Activated CD4-positive, CD25-positive, alpha-beta regulatory T cell treated with anti-CD3 and anti-CD28 coated beads, Interleukin-2, amount 50 U/mL, for 72 hours (primary cell): ENCODE measurements around the gene TMEM135.
A peak's percentile ranks its signal among the peaks of the same experiment; 100 is the strongest.
"Not testable (repeated sequence)": the region's sequence is repeated elsewhere in the genome, so short reads cannot be mapped to it uniquely, and the experiment has no call there.

ENCODE experiments used
- DNase-seq: peaks from one replicate; pipeline ENCODE4 v3.0.0; 2021

The TMEM135 gene

DNA sequence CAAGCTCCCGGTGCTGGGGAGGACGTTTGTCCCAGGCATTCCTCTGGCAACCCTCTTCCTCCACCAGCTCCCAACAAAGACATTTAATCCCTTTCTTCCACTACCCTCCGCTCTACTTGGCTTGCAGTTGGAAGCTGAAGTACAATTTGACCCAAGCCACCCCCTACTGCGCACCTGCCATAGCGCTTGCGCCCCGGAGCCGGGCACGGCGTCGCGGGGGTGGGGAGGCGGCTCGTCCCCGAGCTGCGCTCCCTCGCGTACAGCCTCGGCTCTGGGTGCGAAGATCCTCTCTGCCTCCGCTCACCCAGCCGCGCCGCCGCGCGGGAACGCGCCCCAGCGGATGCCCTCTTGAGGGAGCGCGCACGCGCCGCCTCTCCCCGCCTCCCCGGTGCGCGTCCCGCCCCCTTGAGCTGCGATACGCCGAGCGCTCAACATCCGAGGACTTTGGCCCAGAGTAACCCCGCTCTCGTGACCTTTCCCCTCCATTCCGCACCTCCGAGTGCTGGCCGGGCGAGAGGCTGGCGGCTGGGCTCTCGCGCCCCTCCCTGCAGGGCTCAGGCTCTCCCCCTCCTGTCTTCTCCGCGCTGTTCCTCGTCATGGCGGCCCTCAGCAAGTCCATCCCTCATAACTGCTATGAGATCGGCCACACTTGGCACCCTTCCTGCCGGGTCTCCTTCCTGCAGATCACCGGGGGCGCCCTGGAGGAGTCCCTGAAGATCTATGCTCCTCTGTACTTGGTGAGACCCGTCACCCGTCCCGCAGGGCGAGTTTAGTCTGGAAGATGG, at the start of gene TMEM135:
Gene TMEM135, plus strand, starts transcription at position 485 of the 785 bp plus-strand sequence. Its CDS starts 112 bp downstream, at position 597.
- peak; percentile 95 for DNase-seq

DNA sequence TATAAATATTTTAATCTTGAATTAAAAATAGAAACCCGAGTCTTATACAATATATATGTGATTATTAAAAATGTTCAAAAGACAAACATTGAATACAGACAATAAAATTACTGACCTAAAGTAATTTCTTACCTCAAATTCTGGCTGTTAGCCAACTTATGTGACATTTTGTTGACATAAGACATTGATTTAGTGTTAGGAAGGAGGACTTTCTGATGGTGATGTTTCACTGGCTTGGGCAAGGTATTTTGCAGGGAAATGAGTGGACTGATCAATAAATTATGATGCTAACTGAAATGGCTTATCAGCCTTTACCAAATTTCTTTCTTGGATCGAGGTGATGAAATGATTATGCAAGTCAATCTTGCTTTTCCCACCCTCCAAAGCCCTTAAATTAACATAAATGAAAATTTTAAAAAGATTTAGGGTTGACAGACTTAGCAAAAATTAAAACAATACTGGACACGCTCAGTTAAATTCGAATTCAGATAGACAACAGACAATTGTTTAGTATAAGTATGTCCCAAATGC, 49.3 kb upstream of the TMEM135 start:
- no peak for DNase-seq

DNA sequence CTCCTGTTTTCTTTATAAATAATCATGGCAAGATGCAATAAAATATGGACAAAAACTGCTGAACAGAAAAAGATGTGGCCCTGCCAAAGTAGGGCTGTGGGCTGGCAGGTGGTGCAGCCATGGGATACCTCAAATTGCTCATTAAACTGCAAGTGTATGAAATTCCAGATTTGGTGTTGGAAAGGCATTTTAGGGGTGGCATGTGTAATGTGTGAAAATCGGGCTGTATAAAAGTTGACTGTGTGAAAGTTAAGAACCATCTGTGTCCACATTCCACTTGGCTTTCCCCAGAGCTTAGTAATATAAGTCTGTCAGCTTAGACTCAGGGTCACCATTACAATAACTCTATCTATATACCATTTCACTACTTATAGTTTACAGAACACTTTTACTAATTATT, 47.7 kb upstream of the TMEM135 start:
- DNase-seq = no peak

DNA sequence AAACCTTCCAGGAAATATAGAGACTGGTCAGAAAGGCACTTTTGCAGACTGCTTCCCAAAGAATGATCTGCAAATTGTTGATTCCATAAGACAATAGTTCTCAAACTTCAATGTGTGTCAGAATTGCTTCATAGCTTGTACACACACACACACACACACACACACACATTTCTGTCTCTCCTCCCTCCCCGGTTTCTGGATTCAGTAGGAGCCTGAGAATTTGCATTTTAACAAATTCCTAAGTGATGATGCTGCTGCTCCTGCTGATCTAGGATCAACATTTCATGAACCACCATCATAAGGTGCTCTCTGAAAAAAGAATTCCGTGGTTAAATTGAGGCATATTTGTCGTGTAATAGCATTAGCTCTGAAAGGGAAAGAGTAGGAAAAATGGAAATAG, 47.2 kb upstream of the TMEM135 start:
- no peak for DNase-seq

DNA sequence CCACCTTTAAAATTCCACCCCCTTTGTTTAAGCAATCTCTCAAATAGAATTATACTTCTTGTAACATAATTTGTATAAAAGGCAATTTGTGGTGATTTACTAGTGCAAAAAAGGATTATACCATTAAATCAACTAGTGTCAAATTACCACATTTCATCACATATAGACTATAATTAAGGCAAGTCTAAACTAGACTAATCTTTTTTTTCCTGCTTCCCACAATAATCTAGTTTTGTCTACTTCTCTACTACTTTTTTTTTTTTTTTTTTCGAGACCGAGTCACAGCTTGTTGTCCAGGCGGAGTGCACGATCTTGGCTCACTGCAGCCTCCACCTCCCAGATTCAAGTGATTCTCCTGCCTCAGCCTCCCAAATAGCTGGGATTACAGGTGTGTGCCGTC, 46.4 kb upstream of the TMEM135 start:
- DNase-seq = no peak

DNA sequence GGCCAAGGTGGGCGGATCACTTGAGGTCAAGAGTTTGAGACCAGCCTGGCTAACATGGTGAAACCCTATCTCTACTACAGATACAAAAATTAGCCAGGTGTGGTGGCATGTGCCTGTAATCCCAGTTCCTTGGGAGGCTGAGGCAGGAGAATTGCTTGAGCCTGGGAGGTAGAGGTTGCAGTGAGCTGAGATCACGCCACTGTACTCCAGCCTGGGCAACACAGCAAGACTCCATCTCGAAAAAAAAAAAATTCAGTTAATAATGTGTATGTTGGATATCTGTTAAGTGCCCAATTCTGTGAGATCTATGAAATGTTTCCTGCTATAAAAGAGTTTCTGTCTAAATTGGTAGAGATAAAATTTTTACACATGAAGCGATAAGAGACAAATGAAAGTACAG, 45.4 kb upstream of the TMEM135 start:
- not testable (repeated sequence) for DNase-seq

DNA sequence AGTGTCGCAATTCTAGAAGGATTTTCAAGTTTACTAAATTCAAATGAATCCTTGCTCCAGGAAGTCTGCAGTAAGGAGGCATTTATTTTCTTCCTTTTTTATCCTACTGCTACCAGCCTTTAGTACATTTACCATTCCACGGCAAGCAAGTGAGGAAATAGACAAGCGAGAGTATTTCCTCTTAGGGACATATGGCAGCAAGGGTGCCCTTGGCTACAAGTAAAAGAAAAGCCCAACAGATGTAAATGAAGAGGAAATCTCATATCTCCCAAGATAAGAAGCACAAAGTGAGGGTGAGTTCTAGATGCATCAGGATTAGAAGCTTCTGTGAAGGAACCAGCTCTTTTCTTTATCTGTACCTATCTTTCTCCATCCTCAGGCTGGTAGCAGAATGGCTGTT, 44.7 kb upstream of the TMEM135 start:
- no peak for DNase-seq

DNA sequence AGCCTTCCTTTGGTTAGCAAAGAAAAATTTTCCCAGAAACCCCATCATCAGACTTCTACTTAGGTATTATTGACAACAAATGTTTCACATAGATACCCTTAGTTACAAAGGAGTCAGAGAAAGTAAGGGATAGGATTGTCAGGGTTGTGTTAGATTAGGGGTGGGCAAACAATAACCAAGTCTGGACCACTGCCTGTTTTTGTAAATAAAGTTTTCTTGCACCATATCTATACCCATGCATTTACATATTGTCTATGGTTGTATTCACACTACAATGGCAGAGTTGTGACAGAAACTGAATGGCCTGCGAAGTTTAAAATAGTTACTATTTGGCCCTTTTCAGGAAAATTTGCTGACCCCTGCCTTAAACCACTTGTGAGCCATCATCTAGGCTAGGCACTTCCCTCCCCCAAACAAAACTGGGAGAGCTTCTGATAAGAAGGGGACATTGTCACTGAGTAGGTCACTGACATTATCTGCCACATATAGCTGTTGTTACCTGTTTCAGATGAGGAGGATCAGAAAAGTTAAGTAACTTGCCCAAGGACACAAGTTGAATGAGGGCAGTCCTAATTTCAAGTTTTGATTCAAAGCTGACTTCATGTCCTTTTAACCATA, 40.7 kb upstream of the TMEM135 start:
- DNase-seq = no peak

DNA sequence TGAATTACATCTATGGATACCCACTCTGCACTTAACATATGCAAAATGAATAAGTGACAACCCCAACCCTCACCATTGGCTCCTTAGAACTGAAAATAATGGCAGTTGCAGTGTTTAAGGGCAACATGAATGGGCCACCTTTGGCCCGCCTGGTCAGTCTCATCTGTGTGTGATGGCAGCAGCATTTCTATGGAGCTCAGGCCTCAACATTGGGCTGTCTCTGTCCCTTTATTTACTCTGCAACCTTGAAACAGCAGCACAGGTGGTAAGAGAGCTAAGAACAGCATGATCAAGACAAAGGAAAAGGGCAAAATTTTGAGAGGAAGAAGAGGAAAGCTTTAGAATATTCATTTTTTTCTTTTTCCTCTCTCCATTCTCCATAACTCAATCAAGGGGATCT, 38.3 kb upstream of the TMEM135 start:
- DNase-seq = no peak

DNA sequence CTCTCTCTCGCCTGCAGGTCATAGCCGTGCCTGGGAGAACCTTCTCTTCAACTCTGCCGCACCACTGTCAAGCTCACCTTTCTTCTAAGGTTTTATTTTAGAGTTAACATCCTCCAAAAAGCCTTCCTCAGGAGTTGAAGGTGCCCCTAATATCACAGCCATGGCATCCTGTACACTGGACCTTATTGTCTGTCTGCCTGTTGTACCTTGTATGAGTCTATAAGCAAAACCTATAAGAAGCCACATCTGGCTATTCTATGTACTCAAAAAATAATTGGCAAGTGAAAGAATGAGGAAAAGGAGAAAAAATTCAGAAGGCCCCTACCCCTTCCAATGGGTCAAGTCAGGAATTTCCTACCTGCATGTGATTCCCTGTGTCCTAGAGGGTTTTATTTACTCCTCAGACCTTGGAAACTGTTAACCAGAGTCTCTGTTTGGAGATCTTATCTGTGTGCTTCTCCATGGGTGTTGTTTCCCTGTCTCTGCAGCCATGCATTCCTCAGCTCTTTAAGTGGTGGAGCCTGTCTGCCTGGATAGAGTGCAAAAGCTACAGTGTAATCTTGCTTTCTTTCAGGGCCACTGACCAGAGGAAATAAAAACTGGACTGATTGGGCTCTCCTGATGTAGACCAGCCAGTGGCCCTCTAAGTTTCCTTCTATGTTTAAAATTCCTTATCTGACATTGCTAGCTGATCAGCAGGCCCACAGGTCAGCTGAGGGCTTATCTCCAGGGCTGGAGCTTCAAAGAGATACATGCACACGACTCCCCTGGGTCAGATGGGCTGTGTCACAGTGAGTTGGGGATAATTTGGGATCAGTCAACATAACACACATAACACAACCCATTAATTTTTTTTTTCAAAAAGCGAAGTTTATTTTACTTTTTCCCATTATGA, 37.6 kb upstream of the TMEM135 start:
- DNase-seq = no peak

DNA sequence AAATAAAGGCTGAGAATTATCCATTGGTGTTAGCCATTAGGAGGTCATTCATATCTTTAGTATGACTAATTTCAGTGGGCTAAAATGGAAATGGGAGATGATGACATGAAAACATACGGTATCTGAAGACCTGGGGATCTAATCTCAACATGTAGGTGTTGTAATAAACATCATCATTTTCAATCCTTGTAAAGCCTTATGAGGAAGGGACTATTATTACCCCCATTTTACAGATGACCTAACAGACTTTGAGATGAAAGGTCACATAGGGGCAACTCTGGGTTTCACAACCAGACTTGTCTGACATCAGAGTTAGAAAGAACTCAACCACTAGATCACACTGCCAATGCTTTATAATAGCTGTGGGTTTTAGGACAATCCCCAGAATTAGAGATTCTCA, 34.8 kb upstream of the TMEM135 start:
- no peak for DNase-seq

DNA sequence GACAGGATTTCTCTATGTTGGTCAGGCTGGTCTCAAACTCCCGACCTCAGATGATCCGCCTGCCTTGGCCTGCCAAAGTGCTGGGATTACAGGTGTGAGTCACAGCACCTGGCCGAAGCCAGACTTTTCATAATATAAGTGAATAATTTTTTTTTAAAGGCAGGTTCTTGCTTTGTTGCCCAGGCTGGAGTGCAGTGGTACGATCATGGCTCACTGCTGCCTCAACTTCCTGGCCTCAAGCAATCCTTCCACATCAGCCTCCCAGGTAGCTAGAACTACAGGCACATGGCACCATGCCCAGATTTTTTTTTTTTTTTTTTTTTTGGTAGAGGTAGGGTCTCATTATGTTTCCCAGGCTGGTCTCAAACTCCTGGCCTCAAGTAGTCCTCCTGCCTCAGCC, 33.5 kb upstream of the TMEM135 start:
- DNase-seq = not testable (repeated sequence)

DNA sequence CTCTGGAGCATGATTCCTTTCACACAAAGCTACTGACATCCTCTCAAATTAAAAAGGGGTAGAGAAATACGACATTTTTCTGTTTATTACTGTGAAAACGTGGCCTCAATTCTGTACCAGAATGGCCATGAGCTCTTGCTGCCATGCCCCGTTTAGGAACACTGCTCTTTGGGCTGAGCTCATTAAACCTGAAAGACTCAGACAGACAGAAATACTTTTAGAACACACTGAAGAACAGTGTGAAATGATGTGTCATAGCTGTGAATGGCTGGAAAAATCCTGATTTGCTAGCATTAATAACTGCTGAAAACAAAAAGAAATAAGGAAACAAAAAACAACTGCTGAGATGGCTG, 32.2 kb upstream of the TMEM135 start:
- no peak for DNase-seq

DNA sequence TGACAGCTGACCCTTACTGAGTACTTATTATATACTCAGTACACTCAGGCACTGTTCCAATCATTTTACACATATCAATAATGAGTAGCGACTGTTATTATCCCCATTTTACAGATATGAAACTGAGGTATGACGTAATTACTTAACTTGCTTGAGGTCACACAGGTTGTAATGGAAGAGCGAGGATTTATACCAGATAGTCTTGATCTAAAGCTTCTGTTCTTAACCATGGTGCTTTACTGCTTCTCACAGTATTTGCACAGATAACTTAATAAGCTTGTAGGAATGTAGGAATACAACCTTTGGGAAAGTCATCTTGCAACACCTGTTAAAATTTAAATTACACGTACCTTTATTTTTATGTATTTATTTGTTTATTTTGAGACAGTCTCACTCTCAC, 31.7 kb upstream of the TMEM135 start:
- DNase-seq = no peak

DNA sequence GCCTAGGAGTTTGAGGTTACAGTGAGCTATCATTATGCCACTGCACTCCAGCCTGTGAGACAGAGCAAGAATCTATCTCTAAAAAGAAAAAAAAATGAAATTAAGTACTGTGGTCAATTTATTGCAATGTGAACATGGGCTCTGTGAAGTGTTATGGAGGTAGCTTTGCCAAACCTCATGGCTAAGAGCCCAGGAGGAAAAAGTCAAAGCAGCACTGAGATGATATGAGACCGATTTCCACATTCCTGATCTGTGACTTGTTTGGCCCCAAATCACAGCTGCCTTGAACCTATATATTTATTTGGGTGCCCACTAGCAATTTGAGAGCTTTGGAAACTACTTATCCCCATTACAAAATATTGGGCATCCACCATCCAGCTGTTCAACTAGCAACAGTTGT, 29.8 kb upstream of the TMEM135 start:
- DNase-seq = no peak

DNA sequence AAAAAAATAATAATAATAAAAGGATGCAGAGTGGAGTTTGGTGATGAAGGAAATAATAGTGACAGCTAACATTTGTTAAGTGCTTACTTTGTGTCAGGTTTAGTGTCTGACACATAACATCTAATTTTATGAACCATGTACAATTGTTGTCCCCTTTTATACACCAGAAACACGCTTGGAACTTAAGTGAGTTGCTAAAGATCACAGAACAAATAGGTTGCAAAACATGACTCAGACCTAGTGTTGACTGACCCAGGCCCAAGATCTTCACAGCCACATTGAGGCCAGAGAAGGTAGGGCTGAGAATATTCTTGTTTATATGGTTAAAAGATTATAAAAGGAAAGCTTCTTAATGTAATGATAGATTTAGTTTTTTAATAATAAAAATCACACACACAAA, 25.6 kb upstream of the TMEM135 start:
- no peak for DNase-seq

DNA sequence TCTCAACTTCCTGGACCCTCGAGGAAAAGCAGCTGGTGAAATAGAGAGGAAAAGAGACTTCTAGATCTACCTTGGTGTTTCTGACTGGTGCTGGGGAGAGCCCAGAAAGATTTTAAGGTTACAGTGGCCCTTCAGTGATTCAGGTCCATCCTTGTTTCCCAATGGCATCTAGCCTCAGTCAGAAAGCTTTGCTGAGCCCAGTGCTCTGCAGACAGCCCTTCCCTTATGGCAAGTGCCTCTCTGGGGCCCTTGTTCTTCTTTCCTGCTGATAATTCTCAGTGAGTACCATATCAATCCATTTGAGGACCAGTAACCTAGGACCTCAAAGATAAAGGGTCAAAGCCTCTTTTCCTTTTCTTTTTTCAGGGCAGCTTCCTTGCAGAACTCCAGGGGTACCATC, 25.1 kb upstream of the TMEM135 start:
- DNase-seq = no peak

DNA sequence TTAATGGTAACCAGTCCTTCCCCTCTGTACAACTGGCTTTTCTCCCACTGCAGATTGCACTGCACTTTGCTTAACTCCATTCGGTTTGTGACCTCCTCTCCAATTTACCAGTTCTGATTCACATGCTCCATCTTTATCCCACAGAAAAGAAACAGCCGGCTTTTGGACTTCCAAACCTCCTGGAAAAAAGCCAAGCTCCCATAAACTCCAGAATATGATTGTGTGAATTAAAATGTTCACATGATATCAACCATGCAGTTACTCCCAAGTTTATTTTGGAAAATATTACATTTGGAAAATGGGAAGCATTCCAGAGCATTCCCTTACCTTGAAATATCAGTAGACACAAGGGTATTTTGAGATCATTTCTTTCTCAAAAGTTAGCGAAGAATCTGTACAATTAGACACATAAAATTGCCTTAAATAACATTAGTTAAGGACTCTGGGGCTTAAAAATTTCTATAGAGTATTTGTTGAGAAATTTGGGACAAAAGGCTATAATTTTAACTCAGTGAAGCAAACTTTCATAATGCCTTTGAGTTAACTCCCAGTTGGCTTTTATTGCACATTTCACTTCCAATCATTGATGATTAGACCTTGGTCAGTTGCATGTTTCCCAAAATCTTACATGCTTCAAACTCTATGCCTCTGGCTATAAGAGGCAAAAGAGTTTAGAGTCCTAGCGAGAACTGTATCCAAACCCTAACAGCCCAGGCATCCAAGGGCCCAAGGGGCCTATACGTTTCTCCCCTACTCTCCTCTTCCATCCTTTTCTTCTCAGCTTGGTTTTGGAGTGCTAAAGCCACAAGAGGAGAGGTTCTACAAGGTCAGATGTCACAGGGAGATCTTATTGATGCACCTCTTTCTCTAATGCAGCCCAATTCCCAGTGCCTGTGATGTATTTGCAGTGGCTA, 23.6 kb upstream of the TMEM135 start:
- DNase-seq = no peak

DNA sequence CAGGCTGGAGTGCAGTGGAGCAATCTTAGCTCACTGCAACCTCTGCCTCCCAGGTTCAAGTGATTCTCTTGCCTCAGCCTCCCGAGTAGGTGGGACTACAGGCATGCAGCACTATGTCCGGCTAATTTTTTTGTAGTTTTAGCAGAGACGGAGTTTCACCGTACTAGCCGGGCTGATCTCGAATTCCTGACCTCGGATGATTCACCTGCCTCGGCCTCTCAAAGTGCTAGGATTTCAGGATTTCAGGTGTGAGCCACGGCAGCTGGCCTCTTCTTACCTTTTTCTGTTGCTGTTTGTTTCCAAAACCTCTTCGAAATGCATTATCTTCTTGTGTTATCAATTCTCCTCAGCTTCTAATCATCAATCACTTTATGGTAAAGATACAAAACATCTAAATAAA, 22.1 kb upstream of the TMEM135 start:
- DNase-seq = no peak

DNA sequence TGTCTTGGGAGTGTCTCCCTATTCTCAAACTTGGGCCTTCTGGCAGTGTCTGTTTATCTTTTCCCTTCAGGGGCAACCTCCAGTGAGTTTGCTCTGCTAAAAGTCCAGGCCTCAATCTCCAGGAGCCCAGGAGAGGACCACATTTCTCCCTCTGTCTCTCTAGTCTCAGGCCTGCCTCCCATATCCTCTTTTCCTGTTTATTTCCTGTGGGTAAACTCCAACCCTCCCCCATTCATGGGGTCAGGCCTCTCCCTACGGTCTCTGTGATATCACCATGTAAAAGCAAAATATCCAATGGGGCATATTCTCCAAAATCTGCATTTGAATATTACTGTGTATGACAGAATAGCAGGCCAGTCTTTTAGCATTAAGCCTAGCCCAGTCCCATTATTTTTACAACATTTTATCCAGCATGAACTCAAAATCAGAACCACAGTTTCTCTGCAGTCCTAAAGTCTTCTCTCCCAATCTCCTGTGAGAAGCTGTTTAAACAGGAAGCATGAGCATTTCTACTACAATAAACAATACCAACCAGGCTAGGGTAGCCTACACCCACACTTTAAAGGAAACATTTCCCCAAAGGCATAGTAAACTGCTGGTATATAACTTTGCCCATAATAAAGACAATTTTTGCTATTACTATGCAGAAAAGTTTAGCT, 18.0 kb upstream of the TMEM135 start:
- DNase-seq = no peak

DNA sequence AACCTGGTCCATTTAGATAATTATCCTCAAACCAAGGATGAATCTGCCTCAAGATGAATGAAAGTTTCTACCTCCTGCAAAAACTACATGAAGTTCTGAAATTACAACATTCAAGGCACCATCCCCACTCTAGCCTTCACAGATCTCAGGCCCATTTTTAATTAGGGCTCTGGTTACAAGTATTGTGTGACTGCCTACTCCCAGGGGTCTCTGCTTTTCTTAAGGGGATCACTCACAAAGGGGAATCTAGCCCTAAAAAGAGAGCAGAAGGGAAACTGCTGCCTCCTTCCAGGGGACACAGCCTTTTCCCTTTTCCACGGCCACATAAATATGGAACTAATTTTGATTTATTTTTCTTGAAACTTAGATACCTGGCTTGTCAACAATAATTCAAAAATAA, 17.4 kb upstream of the TMEM135 start:
- DNase-seq = no peak
